T-helper 2 cell (primary cell): Measurements from ENCODE around the gene DCLRE1A.

Source experiments
- DNase-seq, 5 experiments: peaks; one replicate each; pipeline versions ENCODE4 v3.0.0 to v3.0.0-alpha.2; 2012 to 2022
- total RNA-seq, 2 donors: gene quantifications; one replicate each; lab custom pipeline; 2026; lab: John Stamatoyannopoulos, UW

DCLRE1A gene
- 2.2 to 16.0 reads per million in 2 donors for total RNA-seq

DNA sequence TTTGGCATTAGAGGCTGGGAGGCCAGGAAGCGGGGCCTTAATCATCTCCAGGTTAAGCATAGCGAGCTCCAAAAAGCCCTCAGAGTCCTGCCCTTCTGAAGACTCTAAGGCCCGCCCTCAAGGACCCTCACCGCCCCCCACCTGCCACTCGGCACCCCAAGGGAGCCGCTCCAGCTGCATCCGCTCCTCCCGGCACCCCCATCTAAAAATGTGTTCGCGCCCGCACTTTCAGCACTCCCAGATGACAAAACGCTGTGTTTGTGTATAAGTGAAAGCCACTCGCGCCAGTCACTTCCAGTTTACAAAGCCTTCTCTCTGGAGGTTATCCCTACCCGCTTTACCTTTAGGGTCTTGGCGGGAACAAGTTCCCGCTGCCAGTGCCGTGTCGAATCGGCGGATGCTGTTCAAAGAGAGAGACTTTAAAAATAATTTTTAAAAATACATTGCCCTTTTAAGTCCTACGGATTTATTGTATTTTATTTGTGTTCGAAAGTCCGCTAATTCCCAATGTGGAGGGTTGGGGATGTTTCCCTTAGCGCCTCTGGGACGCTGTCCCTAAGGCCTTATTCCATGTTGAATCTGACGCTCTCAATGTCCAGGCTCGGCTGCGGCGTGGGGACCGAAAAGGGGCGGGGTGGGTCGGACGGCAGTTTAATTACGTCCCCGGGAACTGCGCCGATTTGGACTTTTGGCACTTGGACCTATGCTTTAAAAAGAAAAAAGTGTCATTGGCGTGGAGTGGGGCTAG, at the start of gene DCLRE1A, which contains the start of gene NHLRC2:
Gene DCLRE1A, minus strand, starts transcription at position 70 of the 748 bp plus-strand sequence. CDS start 900 bp downstream, outside the sequence.
Gene NHLRC2, plus strand, starts transcription at position 649 of the 748 bp plus-strand sequence. CDS start 212 bp downstream, outside the sequence.
- DNase-seq: peak; percentile 26 to 74 (median 46)

- no peak for DNase-seq
Measured at GRCh38 chr10:113899952-113900598, 46.2 kb upstream of the DCLRE1A start.

DNA sequence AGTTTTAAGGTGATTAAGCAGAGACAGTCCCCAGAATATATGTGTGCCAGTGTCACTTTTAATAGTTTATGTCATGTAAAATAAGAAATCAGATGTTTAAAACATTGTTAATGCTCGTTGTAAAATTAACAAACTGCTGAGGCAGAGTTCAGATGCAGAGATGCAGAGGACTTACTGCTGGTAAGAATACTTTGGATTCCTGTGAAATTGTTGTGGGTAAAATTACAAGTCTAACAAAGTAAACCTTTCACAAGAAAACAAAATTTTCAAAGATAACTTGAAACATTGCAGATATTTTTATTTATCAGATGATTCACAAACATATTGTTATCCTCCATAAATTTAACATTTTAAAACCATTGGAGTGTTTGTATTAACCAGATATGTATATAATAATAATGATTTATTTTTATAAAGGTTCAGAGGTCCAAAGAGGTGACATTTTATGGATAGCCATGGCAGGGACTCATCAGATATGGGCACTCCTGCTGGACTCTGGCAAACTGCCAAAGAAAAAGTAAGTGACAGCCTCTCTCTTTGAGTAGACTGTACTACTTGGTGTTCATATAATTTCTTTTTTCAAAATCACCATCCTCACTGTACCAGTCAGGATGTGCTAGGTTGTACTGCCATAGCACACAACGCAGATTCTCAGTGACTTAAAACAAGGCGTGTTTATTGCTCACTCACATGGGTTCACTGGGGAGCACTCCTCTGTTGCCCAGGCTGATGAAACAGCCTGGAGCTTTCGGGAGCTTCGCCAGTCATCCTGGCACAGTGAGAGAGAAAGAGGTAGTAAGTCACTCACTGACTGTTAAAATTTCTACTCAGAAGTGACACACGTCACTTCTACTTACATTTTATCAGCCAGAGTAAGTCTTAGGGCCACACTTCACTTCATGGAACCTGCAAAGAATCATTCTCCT, 44.1 kb upstream of the DCLRE1A start:
- DNase-seq: no peak

DNA sequence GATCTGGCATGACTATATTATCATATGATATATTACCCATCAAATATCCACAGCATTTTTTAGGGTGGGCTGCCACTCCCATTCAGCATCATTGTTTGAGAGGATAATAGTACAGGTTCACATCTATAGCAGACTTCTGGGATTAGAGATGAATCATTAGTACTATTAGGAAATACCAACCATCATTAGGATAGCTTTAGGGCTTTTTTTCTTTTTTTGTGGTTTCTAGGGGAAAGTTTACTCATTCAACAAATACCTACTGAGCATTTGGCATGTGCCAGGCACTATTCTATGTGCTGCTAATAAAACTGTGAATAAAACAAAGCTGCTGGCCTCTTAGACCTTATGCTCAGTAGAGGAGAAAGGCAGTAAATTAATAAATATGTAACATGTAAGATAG, 41.1 kb upstream of the DCLRE1A start:
- DNase-seq: no peak

DNA sequence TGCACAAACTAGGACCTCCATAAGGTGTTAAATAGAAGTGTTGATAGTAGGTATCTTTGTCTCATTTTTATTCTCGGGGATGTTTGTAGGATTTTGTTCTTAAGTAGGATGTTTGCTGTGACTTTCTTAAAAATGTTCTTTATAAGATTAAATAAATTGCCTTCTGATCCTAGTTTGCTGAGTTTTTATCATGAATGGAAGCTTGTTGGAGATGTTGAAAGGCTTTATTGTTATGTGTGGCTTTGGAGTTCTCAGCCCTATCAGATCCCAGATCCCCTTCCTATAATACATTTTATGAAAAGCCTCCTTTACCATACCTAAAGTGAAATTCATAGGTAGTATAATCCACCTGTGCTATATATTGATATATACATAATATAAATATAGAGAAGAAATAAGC, 40.7 kb upstream of the DCLRE1A start:
- DNase-seq: no peak

GRCh38 chr10:113893570-113893969, 39.7 kb upstream of the DCLRE1A start:
- no peak for DNase-seq

DNA sequence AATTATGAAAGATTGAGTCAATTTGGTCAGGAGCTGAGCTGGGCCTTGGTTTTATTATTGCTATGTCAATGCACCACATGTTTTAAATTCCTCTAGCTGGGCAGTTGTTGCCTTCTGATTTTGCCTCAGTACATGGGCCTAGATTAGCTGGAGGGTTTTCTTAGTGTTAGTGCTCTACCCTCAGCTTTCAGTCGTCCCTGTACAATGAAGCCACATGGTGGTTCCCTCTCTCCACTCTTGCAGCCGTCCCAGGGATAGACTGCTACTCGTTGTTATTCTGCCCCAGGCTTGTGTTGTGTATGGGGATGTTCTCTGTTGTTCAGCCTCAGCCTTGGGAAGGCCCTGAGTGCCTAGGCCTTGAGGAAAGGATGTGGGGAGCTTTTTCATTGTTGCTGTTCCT, 37.6 kb upstream of the DCLRE1A start:
- DNase-seq: peak in 1 of 5 experiments; percentile 13

DNA sequence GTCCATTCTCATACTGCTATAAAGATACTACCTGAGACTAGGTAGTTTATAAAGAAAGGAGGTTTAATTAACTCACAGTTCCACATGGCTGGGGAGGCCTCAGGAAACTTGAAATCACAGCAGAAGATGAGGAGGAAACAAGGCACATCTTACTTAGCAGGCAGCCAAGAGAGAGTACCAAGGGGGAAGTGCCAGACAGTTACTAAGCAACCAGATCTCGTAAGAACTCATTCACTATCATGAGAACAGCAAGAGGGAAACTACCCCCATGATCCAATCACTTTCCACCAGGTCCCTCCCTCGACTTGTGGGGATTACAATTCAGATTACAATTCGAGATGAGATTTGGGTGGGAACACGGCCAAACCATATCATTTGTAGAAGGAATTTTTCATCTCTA, 36.9 kb upstream of the DCLRE1A start:
- no peak for DNase-seq

- DNase-seq: no peak
Measured at GRCh38 chr10:113889911-113890310, 36.0 kb upstream of the DCLRE1A start.

DNA sequence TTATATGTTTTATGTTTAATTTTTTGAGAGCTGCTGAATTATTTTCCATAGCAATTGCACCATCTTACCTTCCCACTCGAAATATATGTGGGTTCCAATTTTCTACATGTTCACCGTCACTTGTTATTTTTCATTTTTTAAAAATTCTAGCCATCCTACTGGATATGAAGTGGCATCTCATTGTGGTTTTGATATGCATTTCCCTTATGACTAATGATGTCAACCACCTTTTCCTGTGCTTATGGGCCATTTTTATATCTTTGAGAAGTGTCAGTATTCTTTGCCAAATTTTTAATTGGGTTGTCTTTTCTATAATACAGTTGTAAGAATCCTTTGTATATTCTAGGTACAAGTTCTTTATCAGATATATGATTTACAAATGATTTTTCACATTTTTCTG, 28.4 kb upstream of the DCLRE1A start:
- DNase-seq: peak in 1 of 5 experiments; percentile 50

DNA sequence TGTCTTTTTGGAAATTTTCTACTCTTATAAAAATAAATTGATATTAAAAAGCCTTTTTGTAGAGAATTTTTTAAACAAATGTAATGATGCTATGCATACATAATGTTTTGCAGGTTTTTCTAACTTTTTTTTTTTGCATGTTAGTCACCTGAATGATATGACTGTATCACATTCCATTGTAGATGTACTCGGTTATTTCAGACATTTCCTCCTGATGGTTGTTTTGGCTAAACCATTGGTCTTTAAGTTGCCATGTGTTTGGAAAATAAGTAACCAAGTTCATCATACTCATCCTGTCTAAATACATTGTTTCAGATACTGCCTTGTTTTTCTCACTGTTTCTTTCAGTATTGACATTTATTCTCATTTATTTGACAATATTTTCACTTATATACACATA, 26.4 kb upstream of the DCLRE1A start:
- no peak for DNase-seq

DNA sequence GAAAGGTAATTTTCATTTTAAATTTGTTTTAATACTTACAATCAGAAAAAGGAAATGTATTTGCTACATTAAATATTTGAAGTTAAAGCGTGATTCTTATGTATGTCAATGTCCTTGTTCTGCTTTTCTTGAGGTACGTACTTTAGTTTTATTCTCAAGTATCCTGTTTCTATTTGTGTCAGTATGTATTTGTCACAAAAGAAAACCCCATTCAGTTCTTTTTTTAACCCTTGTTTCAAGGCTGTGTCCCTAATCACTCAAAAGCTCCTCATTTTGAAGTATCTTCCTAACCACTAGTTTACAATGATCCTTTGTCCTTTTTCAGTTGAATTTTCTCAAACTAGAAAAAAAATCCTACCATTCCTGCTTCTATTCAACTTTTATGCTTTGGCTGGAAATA, 25.8 kb upstream of the DCLRE1A start:
- DNase-seq: no peak

- no peak for DNase-seq
Measured at GRCh38 chr10:113876461-113876860, 22.6 kb upstream of the DCLRE1A start.

DNA sequence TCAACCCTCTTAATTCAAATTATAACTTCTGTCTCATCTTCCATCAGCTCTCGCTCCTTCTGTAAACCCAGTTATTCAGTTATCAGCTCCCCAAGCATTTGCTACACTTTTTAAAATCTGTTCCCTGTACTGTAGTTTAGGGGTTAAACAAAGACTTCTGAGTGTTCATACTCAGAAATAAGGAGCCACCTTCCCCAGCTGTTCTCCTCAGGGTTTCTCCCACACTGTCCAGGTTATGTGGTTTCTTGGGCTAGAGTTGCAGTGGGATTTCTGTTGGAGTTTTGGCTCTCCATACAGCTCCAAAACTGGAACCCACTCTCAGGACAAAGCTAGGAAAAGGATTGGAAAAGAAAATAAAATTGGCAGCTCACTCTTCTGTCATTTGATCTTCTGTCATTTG, 21.3 kb upstream of the DCLRE1A start:
- DNase-seq: no peak

- peak in 1 of 5 experiments; percentile 9 for DNase-seq
Measured at GRCh38 chr10:113872139-113873030, 18.5 kb upstream of the DCLRE1A start.

DNA sequence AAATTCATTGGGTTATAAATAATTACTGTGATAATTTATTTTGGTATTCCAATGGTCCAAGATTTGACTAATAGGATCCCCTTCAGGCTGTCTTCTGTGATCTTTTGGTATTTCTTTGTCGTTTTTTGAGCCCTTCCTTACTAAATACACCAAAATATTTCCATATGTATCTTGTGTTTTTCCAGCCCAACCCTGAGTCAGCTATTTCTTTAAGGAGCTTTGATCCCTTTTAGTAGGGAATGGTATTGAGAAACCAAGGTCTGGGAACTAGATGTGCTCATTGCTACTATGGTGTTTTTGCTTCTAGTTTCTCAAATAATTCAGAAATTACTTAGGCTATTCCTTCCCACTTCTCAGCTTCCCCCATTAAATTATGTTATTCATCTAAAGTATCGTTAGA, 15.9 kb upstream of the DCLRE1A start:
- DNase-seq: no peak

DNA sequence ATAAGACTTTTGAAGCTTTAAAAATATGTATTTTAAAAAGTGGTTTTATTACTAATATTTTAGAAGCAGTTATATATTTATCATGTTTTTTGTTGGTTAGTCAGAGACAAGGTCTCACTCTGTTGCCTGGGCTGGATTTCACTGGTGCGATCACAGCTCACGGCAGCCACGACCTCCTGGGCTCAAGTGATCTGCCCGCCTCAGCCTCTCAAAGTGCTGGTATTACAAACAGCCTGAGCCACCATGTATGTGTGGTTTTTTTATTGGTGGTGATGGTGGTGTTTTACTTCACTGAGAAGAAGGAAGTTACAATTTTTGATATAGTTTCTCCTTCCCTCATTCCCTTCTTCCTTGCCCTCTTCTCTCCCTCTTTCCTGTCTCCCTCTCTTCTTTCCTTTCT, 14.0 kb upstream of the DCLRE1A start:
- no peak for DNase-seq

GRCh38 chr10:113866551-113867394, 12.9 kb upstream of the DCLRE1A start:
- DNase-seq: no peak

GRCh38 chr10:113865901-113866300, 12.0 kb upstream of the DCLRE1A start:
- DNase-seq: no peak

DNA sequence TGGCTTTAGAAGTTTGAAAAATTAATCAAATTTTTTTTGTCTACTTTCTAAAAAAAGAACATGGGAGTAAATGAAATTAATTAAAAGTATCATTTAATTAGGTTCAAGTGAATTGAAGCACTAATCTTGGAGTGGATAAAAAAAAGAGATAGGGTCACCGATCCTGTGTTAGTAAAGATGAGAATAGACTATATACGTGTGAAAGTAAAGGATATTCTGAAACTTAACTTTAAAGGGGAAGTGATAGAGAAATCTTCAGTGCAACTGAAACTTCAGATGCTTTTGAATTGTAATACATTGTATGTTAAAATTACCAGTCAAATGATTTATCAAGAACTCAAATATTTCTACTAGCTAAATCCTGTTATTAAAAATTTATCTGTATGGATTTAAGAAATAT, 5.4 kb upstream of the DCLRE1A start:
- no peak for DNase-seq

GRCh38 chr10:113858541-113858940, 4.7 kb upstream of the DCLRE1A start:
- no peak for DNase-seq
